Activated naive CD4-positive, alpha-beta T cell (primary cell): ENCODE measurements around the gene IL19.
"Not testable (repeated sequence)": the region's sequence is repeated elsewhere in the genome, so short reads cannot be mapped to it uniquely, and the experiment has no call there.

Source experiments
- DNase-seq, 4 experiments: peaks; one replicate each; lab custom pipeline; 2025; lab: John Stamatoyannopoulos, UW

IL19 gene

DNA sequence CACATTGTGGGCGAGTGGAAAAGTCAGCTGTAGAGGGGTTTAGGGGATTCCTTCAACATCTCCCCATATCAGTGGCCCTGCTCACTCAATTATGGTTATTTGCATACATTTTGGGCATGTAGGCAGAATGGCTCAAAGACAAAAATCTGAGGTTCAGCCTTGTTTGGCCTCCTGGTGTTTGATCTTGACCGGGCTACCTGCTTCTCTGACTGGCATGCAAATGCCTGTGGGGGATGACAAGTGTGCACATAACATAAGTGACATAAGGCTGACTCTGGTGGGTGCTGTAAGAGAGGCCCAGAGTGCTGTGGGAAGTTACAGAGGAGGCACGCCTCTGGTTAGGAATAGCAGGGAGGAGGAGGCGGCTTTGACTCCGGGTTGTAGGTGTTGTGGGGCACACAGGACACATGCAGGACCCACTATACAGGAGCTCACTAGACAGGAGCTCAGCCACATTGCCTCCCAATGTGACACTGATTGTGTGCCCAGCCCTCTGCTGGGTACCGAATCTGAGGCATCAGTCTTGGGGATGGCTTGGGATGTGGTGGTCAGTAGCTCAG lies 29.4 kb upstream of the IL19 start:
- no peak for DNase-seq

DNA sequence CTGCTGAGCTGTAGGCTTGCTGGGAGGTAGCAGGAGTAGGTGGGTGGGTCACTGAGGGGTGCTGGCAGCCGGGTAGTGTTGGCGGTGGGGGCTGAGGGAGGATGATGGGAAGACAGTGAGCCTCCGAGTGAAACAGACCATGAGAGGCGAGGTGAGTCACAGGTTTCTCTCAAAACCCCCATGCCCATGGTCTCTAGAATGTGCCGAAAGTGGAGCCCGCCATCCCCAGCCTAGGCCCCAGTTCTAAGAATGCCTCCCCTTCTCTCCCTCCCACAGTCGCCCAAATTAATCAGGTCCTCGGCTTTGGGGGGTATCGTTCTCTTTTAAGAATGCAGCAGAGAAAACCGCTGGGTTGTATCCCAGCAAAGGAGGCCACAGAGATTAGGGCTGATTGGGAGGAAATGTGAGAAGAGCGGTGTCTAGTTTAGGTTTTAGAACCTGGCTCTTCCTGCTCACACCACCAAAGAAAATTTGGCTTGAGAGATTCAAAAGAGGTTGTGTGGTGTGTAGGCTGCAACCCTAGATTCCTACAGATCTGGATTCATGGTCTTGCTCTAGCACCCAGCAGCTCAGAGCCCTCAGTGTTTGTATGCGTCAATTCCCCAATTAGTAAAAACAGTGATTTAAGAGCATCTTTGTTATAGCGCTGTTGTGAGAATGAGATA lies 27.7 kb upstream of the IL19 start:
- DNase-seq = no peak

GRCh38 chr1:206744683-206745082 lies 25.9 kb upstream of the IL19 start:
- no peak for DNase-seq

GRCh38 chr1:206745301-206745700 lies 25.3 kb upstream of the IL19 start:
- DNase-seq = no peak

DNA sequence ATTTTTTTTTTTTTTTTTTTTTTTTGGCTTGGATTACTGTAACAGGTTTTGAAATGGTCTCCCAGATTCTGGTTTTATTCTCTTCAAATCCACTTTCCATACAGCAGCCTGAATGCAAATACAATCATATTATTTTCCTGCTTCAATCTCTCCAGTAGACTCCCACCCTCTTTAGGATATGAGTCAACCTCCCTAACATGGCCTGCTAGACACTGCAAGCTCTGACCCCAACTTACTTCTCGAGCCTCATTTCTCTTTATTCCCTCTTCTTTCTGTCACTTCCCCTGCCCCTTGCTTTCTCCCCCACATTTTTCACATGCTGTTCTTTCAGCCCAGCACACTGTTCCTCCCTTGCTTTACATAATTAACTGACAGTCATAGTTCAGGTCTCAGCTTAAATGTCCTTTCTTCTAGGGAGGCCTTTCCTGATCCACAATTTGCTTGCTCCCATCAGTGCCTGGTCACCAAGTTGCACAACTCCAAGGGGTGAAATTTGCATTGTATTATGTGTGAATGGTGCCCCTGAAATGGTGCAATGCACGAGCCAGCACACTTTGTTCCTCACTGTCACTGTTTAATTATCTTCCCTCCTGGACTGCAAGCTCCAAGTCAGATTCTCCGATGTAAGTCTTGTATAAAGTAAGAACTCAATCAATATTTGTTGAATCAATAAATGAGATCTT lies 22.1 kb upstream of the IL19 start:
- no peak for DNase-seq

GRCh38 chr1:206751891-206752290 lies 18.7 kb upstream of the IL19 start:
- no peak for DNase-seq

DNA sequence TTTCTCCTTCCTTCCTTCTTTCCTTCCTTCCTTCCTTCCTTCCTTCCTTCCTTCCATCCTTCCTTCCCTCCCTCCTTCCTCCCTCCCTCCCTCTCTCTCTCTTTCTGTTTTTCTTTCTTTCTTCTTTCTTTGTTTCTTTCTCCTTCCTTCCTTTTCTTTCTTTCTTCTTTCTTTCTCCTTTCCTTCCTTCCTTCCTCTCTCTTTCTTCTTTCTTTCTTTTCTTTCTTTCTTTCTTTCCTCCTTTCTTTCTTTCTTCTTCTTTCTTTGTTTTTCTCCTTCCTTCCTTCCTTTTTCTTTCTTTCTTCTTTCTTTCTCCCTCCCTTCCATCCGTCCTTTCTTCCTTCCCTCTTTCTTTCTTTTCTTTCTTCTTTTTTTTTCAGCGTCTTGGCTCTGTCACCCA lies 18.1 kb upstream of the IL19 start:
- DNase-seq = no peak

GRCh38 chr1:206753141-206753540 lies 17.4 kb upstream of the IL19 start:
- DNase-seq = no peak

DNA sequence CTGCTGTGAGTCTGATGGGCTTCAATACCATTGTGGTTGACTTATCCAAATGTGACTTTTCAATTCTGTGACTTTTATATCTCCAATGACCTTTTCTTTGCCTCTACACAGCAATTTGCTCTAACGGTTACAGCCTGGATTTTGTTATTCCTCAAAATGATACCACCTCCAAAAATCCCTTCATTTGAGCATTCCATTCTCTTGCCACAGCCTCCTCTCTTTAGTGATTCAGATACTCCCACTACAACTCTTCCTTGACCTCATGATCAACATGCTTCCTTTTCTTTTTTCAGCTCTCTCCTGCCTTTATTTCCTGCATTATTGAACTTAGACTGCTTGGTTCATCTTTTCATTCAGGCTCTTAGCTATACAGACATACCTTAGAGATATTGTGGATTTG lies 16.6 kb upstream of the IL19 start:
- DNase-seq = no peak

DNA sequence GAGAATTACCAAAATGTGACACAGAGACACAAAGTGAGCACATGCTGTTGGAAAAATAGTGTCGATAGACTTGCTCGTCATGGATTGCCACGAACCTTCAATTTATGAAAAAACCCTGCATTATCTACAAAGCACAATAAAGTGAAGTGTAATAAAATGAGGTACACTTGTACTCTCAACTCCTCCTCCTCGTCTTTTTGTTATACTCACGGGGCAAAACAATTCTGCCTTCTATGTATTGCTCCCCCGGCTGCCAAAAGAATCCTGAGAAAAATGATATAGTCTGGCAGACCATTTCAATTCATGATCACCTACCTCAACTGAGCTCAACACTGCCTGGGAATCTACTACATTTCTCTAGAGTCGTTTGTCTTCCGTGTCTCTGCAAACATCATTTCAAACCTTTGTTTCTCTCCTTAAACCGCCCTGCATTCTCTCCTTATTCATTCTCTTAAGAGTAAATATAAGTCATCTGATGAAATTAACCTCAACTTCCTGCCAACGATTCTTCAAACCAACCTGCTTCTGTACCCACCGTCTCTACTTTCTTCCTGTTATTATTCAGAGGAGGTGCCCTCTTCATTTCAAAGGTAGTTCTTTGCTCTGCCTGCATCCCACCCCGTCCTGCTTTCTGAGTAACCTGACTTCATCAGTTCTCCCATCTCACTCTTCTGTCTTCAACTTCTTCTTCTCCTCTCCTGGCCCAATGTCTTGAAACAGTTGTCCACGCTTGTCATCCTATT lies 12.9 kb upstream of the IL19 start:
- DNase-seq = peak in 1 of 4 experiments; percentile 13

- DNase-seq = no peak
These were observed 10.0 kb upstream of the IL19 start for GRCh38 chr1:206760590-206760989.

- no peak for DNase-seq
These were observed 9.3 kb upstream of the IL19 start for GRCh38 chr1:206761159-206761768.

DNA sequence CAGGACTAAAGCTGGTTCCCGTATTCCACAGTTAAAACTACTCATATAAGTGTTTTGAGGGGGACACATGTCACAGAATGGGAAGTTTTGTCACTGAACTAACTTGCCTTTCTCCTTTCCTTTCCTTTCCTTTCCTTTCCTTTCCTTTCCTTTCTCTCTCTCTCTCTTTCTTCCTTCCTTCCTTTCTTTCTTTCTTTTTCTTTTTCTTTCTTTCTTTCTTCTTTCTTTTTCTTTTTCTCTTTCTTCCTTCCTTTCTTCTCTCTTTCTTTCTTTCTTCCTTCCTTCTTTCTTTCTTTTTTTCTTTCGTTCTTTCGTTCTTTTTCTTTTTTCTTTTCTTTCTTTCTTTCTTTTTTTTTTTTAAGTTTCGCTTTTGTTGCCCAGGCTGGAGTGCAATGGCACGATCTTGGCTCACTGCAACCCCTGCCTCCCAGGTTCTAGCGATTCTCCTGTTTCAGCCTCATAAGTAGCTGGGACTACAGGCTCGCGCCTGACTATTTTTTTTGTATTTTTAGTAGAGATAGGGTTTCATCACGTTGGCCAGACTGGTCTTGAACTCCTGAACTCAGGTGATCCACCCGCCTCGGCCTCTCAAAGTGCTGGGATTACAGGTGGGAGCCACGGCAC lies 7.7 kb upstream of the IL19 start:
- DNase-seq = not testable (repeated sequence)

- not testable (repeated sequence) for DNase-seq
These were observed 4.8 kb upstream of the IL19 start for GRCh38 chr1:206765771-206766170.

DNA sequence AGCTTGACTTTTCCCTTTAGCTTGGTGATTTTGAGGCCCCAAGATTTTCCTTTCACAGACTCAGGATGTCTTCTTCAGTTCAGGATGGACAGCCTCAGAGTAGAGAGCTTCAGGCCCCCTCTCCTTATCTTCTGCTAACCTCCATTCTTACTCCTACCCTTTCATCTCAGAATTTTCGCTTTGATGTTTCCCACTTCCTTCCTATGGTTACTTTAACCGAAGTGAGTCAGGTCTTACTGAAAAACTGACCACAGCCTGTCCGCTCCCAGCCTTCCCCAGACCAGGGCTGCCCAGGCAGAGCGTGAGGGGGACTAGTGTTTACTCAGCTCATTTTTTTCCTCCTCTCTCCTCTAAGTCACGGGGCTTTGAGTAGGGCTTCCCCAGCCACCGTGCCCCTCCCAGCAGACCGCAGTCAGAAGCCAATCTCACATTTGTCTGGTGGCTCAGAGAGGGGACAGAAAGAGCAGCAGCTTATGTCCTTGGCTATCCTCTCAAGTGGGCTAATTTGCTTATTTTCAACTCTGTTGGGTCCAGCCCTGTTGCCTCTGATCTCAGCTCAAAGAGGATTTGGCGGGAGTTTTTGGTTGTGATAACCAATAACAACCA lies 4.2 kb upstream of the IL19 start:
- peak in 3 of 4 experiments; percentile 14 to 43 (median 40) for DNase-seq

DNA sequence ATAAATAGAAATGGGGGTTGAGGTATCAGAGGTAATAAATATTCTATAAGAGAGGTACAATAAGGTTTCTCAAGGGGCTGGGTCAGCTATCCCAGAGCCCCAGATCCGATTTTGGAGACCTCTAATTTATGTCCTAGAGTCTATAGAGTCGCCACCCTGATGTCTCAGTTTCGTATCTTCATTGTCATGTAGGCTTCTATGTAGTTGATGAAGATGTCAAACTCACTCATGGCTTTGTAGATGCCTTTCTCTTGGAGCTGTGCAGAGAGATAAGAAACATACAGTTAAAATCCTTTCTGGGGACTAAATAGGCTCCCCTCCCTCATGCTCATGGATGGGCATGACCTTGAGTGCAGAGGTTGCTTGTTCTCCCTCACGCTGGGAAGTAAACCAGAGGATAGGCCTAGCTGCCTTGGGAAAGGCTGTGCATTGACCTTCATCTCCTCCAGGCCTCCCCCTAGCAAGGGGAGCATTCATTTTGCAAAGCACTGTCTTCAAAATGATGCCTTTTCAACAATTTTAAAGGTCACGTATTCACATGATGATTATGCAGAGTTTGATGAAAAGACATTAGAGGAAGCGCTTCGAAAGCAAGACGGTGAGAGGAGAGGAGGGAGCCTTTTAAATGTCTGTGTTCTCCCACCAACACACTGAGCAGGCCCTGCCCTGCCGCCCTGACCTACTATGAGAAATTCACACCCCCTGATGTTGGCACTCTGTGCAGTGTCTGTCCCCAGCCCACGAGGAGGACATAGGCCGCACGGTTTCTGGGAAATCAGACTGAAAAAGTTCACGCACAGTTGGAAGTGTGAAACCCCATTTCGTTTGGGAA lies 1.9 kb upstream of the IL19 start:
- DNase-seq = no peak

DNA sequence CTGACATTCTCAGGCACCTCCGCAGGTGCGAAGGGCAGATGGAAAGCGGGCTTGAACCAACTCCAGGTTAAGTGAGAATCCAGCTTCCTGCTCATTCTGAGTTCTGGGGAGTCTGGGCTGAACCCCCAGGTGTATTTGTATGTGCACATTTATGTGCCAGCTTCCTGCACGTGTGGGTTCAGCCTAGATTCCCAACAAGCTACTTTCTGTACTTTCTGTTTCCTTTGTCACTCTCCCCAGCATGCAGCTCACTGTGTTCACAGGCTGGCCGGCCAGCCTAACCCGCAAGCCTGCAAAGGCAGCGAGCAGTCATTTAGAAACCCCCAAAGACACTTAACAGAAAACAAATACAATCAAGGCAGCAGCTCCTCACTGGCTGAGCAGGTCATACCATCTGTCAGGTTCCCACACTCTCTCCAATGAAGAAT lies 1.3 kb upstream of the IL19 start:
- DNase-seq = no peak

- no peak for DNase-seq
These were observed 742 bp downstream of the IL19 start for GRCh38 chr1:206771338-206771692.

GRCh38 chr1:206772243-206772937 lies 1.8 kb downstream of the IL19 start, which contains the start of gene IL10:
TSS of gene IL10 (minus strand) at chr1:206772494. CDS start at chr1:206772435, 59 bp downstream.
- no peak for DNase-seq

GRCh38 chr1:206774093-206774492 lies 3.5 kb downstream of the IL19 start:
- no peak for DNase-seq
